GM19438 (cell line): ENCODE measurements around the gene ARL6IP5.
A peak's percentile ranks its signal among the peaks of the same experiment; 100 is the strongest.

Experiments
- ATAC-seq: cut with Tn5 transposase; IDR thresholded peaks from one replicate; pipeline ENCODE4 v1.9.1; 2021; ENCODE audit warnings: low read depth; ENCODE audit not compliant: unreplicated experiment

The ARL6IP5 gene

GRCh38 chr3:69084326-69085167 is at the start of gene ARL6IP5:
TSS of gene ARL6IP5 (plus strand) at chr3:69084937. CDS start at chr3:69085048, 111 bp downstream.
- peak; percentile 42 for ATAC-seq

DNA sequence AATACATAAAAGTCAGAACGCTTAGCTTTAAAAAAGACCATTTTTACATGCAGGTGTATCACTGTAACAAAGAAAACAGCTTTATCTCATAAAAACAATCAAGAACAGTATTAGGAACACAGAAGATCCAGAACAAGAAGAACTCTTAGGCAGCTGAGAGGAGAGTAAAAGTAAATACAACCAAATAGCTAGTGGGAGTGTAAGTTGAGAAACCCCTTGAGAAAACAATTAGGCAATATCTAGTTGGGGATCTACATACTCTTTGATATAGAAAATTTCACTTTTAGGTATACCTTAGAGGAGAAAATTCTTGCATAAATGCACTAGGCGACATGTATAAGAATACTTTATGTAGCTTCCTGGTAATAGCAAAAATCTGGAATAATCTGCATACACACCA is 40.1 kb upstream of the ARL6IP5 start:
- ATAC-seq, result no peak

DNA sequence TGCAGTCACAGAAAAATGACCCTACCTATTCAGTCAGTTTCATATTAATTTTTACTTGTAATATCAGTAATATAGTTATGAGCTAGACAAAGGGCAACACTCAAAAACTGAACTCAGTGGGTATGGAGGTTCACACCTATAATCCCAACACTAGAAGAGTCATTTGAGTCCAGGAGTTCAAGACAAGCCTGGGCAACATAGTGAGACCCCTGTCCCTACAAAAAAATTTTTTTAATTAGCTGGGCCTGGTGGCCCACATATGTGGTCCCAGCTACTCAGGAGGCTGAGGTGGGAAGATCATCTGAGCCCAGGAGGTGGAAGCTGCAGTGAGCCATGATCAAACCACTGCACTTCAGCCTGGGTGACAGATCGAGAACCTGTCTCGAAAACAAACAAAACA is 35.7 kb upstream of the ARL6IP5 start:
- no peak for ATAC-seq

DNA sequence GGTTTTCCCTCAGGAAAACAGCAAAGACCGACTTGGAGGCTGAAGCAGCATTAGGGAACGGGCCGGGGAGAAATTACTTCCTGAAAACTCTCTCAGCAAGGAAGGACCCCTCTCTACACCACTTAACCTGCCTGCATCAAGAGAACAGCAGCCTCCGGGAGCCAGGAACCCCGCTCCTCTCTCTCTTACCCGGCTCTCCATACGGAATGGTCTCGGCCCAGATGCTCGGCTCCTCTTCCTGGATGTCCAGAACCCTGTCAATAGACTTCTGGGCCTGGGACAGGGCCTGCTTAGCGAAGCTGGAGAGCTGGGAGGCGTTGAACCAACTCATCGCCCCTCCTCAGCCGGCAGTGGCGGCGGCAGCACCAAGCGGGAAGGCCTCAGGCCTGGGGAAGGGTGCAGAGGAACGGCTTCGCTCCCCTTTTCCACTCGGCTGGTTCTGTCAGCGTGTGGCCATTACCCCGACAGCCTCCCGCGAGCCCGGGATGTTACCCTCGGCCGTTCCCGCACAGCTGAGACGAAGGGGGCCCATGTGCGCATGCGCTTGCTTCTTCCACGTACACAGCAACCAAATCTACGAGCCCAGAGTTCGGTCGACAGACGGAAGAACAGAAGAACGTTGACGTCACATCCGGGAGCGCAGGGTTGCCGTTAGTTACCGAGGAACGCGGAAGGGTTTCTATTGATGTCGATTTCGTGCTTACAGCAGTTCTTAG is 32.8 kb upstream of the ARL6IP5 start, which contains the start of gene TMF1:
Gene TMF1 (minus strand): TSS at position 578 of the 716 bp plus-strand sequence. CDS start 247 bp downstream, at position 331.
- ATAC-seq, result peak; percentile 95

DNA sequence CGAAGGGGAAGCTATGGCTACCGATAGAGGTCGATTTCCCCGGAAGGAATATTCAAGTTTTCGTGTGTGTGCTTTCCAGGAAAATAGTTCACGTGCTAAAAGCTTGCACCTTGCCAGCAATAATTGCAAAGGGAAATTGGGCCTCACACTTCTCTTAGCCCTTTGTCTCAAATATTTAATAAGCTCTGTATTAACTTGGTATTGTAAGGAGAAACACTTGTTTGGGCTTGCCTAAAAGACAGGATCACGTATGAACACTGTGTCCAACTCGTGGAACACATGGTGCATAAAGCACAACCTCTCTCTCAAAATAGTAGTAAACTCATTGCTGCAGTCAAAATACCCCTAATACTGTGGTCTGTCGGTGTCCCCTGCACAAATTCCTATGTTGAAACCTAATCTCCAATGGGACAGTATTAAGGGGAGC is 32.3 kb upstream of the ARL6IP5 start:
- ATAC-seq, result no peak

GRCh38 chr3:69058180-69058946 is 26.4 kb upstream of the ARL6IP5 start:
- peak; percentile 97 for ATAC-seq

DNA sequence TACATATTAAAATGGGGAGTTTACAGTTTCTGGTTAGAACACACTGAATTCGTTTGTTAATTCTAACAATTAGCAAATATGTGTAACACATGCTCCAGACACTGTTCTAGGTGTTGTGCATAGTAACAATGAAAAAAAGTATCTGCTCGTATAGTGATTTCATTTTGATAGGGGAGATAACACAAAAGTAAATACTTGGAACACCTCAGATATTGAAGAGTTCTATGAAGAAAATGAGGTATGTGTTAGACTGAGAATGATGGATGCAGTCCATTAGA is 25.9 kb upstream of the ARL6IP5 start:
- no peak for ATAC-seq

DNA sequence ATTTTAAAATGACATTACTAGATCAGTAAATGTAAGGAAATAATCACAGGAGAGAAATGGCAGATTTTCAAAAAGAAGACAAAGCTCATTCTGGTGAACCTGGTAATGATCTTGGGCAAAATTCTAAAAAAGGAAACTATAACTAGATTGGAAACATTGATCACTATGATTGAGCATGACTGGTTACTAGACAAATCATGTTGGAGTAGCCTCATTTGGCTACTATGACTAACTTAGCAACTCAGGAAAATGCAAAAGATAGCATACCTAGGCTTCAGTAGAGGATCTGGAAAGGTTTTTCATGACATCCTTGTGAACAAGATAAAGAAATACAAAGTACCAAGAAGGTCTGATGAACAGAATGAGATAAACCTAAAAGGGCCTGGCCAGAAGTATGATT is 25.0 kb upstream of the ARL6IP5 start:
- ATAC-seq, result no peak

DNA sequence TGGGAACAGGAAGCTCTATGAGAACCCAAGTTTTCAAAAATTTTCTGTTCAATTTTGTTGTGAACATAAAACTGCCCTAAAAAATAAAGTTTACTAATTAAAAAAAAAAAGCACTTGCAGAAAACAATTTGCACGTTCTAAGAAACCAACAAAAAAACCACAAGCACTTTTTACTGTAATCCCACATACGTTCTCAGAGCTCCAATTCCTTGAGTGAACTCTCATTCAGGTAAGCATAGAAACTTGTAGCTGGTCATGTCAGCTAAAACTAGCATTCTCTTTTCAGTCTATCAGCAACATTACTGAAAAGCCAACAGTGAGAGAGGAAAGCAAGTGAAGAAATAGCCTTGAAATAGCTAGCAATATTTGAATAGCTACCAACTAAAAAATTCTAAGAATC is 21.1 kb upstream of the ARL6IP5 start:
- ATAC-seq, result no peak

GRCh38 chr3:69065318-69065964 is 19.3 kb upstream of the ARL6IP5 start:
- ATAC-seq, result no peak

DNA sequence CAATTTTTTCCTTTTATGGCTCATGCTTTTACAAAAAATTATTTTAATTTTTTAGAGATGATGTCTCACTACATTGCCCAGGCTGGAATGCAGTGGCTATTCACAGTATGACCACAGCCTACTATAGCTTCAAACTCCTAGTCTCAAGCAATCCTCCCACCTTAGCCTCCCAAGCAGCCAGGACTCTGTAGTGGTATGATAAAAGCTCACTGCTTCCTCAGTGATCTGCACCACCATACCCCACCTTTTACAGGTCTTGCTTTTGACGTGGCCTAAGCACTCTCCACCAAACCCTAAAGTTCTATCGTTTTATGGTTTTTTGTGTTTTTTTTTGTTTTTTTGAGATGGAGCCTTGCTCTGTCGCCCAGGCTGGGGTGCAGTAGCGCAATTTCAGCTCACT is 18.6 kb upstream of the ARL6IP5 start:
- no peak for ATAC-seq

- no peak for ATAC-seq
Observed at GRCh38 chr3:69072928-69073327, 11.8 kb upstream of the ARL6IP5 start.

DNA sequence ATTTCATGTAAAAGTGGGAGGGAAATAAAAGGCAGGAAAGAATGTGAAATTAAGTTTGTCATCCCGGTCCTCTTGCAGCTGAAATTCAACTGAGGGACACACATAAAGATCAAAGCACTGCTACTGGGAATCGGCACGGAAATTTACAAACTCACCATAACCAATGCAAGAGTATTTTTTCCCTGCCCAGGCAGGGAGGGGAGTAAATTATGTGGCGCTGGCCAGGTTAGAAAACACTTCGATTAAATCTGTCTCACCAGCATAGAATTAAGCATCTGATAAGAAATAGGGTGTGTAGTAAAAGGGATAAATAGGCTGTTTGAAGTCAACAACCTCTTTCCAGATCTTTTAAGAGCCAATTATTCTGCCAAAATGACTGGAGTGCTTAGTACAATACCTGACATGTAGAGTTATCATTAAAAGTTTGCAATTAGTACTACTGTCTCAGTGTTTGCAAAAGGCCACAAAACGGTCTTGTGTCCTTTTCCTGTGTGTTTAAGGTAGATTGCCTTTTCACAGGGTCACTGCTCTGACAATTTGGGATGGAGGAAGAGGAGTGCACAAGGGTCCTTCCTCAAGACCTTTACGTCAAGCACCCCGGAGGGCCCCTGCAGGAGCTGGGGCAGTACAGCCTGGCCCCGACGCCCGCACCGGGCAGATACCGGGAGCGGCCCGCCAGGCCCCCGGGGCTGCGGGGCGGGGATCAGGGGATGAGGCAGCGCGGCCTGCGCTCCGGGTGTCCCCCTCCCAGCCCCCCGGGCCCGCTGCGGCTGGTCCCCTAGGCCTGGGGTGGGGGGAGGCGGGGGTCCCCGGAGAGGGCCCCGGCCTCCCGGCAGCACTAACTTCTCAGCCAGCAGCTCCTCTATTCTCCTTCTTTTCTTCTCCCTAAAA is 5.2 kb upstream of the ARL6IP5 start:
- no peak for ATAC-seq

- ATAC-seq, result peak; percentile 44
Observed at GRCh38 chr3:69080233-69080920, 4.4 kb upstream of the ARL6IP5 start, which contains the start of gene UBA3. TSS of gene UBA3 (minus strand) at chr3:69080365. CDS start at chr3:69080353, 12 bp downstream.

DNA sequence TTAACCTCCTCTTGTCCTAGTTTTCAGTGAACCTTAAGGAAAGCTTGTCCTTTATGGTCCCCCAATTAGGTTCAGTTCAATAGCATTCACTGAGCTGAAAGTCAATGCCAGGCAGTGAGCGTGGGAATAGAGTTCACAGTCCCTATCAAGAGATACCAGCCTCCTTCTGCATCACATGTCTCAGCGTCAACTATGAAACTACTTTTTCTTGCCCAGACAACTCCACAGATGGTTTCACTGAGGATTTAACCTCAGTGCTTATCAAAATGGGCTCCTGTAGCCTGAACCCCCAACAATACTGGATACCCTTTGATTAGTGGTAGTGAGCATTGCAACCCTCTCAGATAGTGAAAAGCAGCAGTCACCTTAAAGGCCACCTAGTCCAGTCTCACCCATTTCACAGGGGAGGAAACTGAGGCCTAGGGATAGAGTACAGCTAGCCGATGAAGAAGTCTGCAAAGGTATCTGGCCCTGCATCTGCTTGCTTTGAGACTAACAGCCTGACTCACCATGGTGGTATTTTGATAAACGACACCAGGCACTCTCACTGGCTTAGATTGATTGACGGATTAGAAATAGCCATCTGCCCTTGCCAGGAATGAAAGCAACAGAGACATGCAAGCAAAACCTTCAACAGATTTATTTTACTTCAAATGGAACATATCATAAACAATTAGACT is 3.0 kb upstream of the ARL6IP5 start:
- no peak for ATAC-seq

GRCh38 chr3:69082361-69082760 is 2.4 kb upstream of the ARL6IP5 start:
- ATAC-seq, result no peak

DNA sequence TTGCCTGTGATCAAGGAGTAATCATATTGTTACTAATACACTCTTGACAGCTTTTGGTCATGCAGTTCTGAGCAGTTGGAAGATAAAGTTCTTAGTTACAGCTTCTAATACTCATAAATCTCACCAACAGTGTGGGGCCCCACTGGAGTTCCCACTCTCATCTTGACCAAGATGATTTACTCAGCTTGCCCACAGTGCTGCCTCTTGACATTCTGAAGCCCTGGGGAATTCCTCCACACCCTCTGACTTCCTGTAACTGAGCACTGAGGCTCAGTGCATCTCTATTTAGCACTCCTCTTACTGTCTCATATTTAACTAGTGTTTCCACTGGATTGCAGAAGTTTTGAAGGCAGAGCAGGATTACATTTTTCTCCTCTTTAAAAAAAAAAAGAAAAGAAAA is 1.9 kb upstream of the ARL6IP5 start:
- ATAC-seq, result peak; percentile 47

- ATAC-seq, result no peak
Observed at GRCh38 chr3:69085168-69085832, 563 bp downstream of the ARL6IP5 start.
